HepG2 (cell line): ENCODE measurements around the gene STPG2. TPM values are rescaled to one million over a fixed set of nuclear protein-coding genes. Genes with fewer than 3 reads are reported as not detected.

ENCODE experiments used
- ATAC-seq: fragments of 200-7000 bp; cut with Tn5 transposase; 3 replicates; pipeline ENCODE4 v1.9.1; 2020; ENCODE audit warnings: mild to moderate bottlenecking, moderate library complexity
- BruUV-seq: library from RNA; stranded (reverse); fragments of 400-500 nt; replicated peaks from 2 replicates; lab custom pipeline; 2021; lab: Mats Ljungman, UMichigan
- CTCF ChIA-PET: fragments of 300-600 bp; formaldehyde crosslinking; extraction: SDS; loops from one replicate; lab custom pipeline; 2021; ENCODE audit warnings: low total read pairs, inconsistent platforms, low intra/inter-chr PET ratio; lab: Yijun Ruan, JAX
- POLR2A ChIA-PET: fragments of 350-600 bp; sonication (Branson Sonifier 250); formaldehyde crosslinking; loops from one replicate; lab custom pipeline; 2020; ENCODE audit warnings: antibody characterized with exemption, inconsistent platforms; lab: Yijun Ruan, JAX
- DNase-seq: peaks from one replicate; pipeline ENCODE4 v3.0.0-alpha.2; 2015; ENCODE audit warnings: low spot score
- FAIRE-seq: peaks from 3 replicates; lab custom pipeline; 2011; peaks lifted over from hg19 to GRCh38; lab: Jason Lieb, UNC
- H2AFZ ChIP-seq: one replicate; pipeline ENCODE4 v1.6.1; 2011; ENCODE audit warnings: low read length, inconsistent platforms
- H3K27ac ChIP-seq: fragments of 300-600 bp; 3 replicates; pipeline ENCODE4 v1.8.0; 2011; ENCODE audit warnings: mixed run types, mild to moderate bottlenecking, mixed read lengths, low read length, inconsistent platforms; ENCODE audit not compliant: insufficient read depth; ENCODE audit errors: extremely low read length
- H3K27me3 ChIP-seq, 2 experiments: fragments of 200-600 bp in 1 of 2; 2 replicates in 1 of 2; 3 replicates in 1 of 2; pipeline versions ENCODE4 v1.6.0 to v1.8.0; 2011; ENCODE audit warnings: low read length in 2 of 2, mild to moderate bottlenecking in 2 of 2, moderate library complexity in 2 of 2, inconsistent platforms in 1 of 2; ENCODE audit not compliant: insufficient read depth in 2 of 2, control insufficient read depth in 1 of 2
- H3K36me3 ChIP-seq, 2 experiments: fragments of 200-600 bp in 1 of 2; replicated peaks in 1 of 2; 2 replicates in 1 of 2; 3 replicates in 1 of 2; pipeline versions ENCODE4 v1.5.1 to v1.8.0; 2011; ENCODE audit warnings: low read length in 2 of 2, inconsistent platforms in 1 of 2; ENCODE audit not compliant: insufficient read depth in 2 of 2, control insufficient read depth in 1 of 2
- H3K4me1 ChIP-seq: 2 replicates; pipeline ENCODE4 v1.5.1; 2012; ENCODE audit warnings: low read length, inconsistent platforms; ENCODE audit not compliant: insufficient read depth
- H3K4me2 ChIP-seq: 2 replicates; pipeline ENCODE4 v1.6.0; 2011; ENCODE audit warnings: low read depth, low read length, inconsistent platforms
- H3K4me3 ChIP-seq, 3 experiments: fragments of 200-600 bp in 1 of 3; sonication (generic), shearing (Covaris generic) in 1 of 3; replicated peaks in 1 of 3; 2 replicates each; pipeline ENCODE4 v1.5.1; 2011 to 2016; ENCODE audit warnings: low read length in 3 of 3, inconsistent platforms in 2 of 3, low read depth in 2 of 3, mild to moderate bottlenecking in 2 of 3, control low read depth in 1 of 3, mixed read lengths in 1 of 3; ENCODE audit not compliant: insufficient read depth in 1 of 3
- H3K79me2 ChIP-seq: one replicate; pipeline ENCODE4 v1.6.1; 2011; ENCODE audit warnings: low read length, inconsistent platforms; ENCODE audit not compliant: insufficient read depth
- H3K9ac ChIP-seq: 2 replicates; pipeline ENCODE4 v1.6.0; 2011; ENCODE audit warnings: mild to moderate bottlenecking, low read depth, low read length, inconsistent platforms; ENCODE audit not compliant: insufficient read depth
- H3K9me3 ChIP-seq: 2 replicates; pipeline ENCODE4 v1.5.1; 2012; ENCODE audit warnings: mild to moderate bottlenecking, low read length
- H4K20me1 ChIP-seq: 2 replicates; pipeline ENCODE4 v1.6.0; 2011; ENCODE audit warnings: inconsistent platforms, mild to moderate bottlenecking, low read length, moderate library complexity; ENCODE audit not compliant: insufficient read depth
- AKAP8 ChIP-seq: sonication (generic); formaldehyde crosslinking; IDR thresholded peaks from 2 replicates; pipeline ENCODE4 v1.5.1; 2020; ENCODE audit warnings: mild to moderate bottlenecking, missing genetic modification reagents
- ESRRA ChIP-seq: sonication (generic); formaldehyde crosslinking; IDR thresholded peaks from 2 replicates; pipeline ENCODE4 v1.5.1; 2020; ENCODE audit warnings: mild to moderate bottlenecking, low read depth, missing genetic modification reagents
- GABPB1 ChIP-seq: IDR thresholded peaks from 2 replicates; pipeline ENCODE4 v1.6.1; 2016; ENCODE audit warnings: mild to moderate bottlenecking, missing genetic modification reagents, moderate library complexity, missing compliant biosample characterization
- KAT7 ChIP-seq: IDR thresholded peaks from 2 replicates; pipeline ENCODE4 v1.6.1; 2018; ENCODE audit warnings: borderline replicate concordance, missing compliant biosample characterization
- NBN ChIP-seq: fragments of 450-650 bp; conservative IDR thresholded peaks from 2 replicates; pipeline ENCODE4 v1.6.1; 2017
- ZNF335 ChIP-seq: sonication (generic); formaldehyde crosslinking; IDR thresholded peaks from 2 replicates; pipeline ENCODE4 v1.4.0; 2020; ENCODE audit warnings: missing genetic modification reagents
- ZNF451 ChIP-seq: sonication (generic); formaldehyde crosslinking; IDR thresholded peaks from 2 replicates; pipeline ENCODE4 v1.5.0; 2020; ENCODE audit warnings: mild to moderate bottlenecking, missing genetic modification reagents
- ZNF501 ChIP-seq: sonication (generic); formaldehyde crosslinking; IDR thresholded peaks from 2 replicates; pipeline ENCODE4 v1.5.1; 2020; ENCODE audit warnings: mild to moderate bottlenecking, moderate library complexity, missing genetic modification reagents
- WGBS: methylation state at CpG from one replicate; pipeline ENCODE4 v1.1.6; 2017; ENCODE audit warnings: low lambda C conversion rate; 5-methylcytosine and 5-hydroxymethylcytosine counted together
- in situ Hi-C: cut with HindIII; loops from 2 replicates; pipeline ENCODE4 v1.10.0; 2017; ENCODE audit warnings: low pct_unique_long_range_greater_than_20kb; ENCODE audit not compliant: extremely low pct_ligation_motif_present
- intact Hi-C: fragments of 100-400 bp; cut with micrococcal nuclease; formaldehyde crosslinking; loops from one replicate; pipeline ENCODE4 v1.10.0; 2022; ENCODE audit not compliant: unreplicated experiment
- polyA plus RNA-seq, 8 experiments: library from polyadenylated mRNA; depleted of rRNA in 3 of 8; stranded (reverse) in 7 of 8; unstranded in 1 of 8; fragments of >200 nt; fragmentation: Illumina TruSeq in 4 of 8; extraction: Trizol in 4 of 8; gene quantifications; 2 replicates each; pipeline versions ENCODE4 v1.2.1 to v1.2.3, GENCODE V29; 2011 to 2016; ENCODE audit warnings: low read depth in 4 of 8, missing spikeins in 1 of 8, mixed read lengths in 1 of 8; ENCODE audit not compliant: insufficient read depth in 1 of 8
- total RNA-seq, 5 experiments: library from RNA; depleted of rRNA; stranded (reverse); fragments of >200 nt; fragmentation: Illumina TruSeq; extraction: Trizol; gene quantifications; 2 replicates each; pipeline ENCODE4 v1.2.3, GENCODE V29; 2016; ENCODE audit warnings: low read depth in 1 of 5
- TF ChIP-seq, protein P1 (sequence below): fragments of 450-650 bp; IDR thresholded peaks from 2 replicates; pipeline ENCODE4 v1.6.1; 2016
- TF ChIP-seq, protein P2 (sequence below), 2 experiments: fragments of 450-650 bp in 1 of 2; sonication (generic) in 1 of 2; formaldehyde crosslinking in 1 of 2; IDR thresholded peaks; 2 replicates each; pipeline versions ENCODE4 v1.6.1 to v1.8.0; 2016 to 2022; ENCODE audit warnings: antibody characterized with exemption in 1 of 2, mild to moderate bottlenecking in 1 of 2, missing genetic modification reagents in 1 of 2

The STPG2 gene
- total and polyA plus RNA-seq, 2 of the 13 experiments (the other 11 are each of a cell fraction or from before 2014, with no cell fraction given) = 0.07 TPM; not detected in 1

DNA sequence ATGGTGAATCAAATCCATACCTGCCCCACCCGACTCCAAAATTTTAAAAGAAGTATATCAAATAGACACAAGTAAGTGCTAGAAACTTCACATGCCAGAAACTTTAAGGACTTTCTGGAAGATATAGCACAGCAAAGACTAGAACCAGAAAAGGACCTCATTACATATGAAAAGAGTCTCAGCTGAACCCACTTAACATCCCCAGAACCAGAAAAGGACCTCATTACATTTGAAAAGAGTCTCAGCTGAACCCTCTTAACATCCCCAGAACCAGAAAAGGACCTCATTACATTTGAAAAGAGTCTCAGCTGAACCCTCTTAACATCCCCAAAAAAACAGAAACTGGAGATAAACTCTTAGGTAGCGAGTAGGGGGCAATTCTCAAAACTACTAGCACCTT lies 32.3 kb downstream of the STPG2 start (continued):
- TF ChIP-seq ZNF451 (no peak), ZNF501 (CRISPR knock-in tag) (no peak), ZNF335 (no peak), NBN (no peak), KAT7 (CRISPR knock-in tag) (no peak), AKAP8 (no peak)

DNA sequence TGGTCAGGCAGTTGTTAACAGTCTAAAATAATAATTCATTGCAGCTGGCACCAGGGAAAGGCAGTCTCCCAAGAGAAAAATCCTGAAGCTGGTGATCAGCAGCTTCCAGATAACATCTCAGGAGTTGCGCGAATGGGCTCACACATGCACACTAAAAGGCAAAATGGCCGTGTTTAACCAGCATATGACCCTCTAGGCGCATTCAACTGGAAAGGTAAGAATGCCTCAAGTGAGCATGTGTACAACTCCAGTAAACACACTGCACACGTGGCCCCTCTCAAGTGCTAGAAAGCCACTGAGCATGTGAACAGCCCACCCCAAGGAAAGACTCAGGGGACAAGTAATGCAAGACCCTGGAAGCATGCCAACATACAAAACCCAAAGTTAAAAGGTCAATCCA lies 33.1 kb downstream of the STPG2 start:
- POLR2A ChIA-PET = no interaction called here
- no peak overlapping the region for H3K4me3 ChIP-seq
- no peak for ATAC-seq

More for the DNA sequence above, 33.1 kb downstream of the STPG2 start:
- Histone ChIP-seq H3K9ac (no peak overlapping the region), H3K4me2 (no peak overlapping the region), H3K36me3 (no peaks in the 10 kb centered on the region), H3K9me3 (no peaks in the 10 kb centered on the region), H2AFZ (no peak overlapping the region), H3K4me1 (no peaks in the 10 kb centered on the region), H3K79me2 (no peaks in the 10 kb centered on the region), H3K27ac (no peak overlapping the region), H4K20me1 (no peaks in the 10 kb centered on the region), H3K27me3 (no peaks in the 10 kb centered on the region)
- FAIRE-seq (no peak), DNase-seq (no peak)
- no TSS peak for BruUV-seq
- intact Hi-C loops = no loop called here
- WGBS = 33% methylated on average over 5 of the region's 5 CpGs
- TF ChIP-seq GABPB1 (CRISPR knock-in tag) (no peak), ESRRA (CRISPR knock-in tag) (no peak)
- TF ChIP-seq, protein P1, sequence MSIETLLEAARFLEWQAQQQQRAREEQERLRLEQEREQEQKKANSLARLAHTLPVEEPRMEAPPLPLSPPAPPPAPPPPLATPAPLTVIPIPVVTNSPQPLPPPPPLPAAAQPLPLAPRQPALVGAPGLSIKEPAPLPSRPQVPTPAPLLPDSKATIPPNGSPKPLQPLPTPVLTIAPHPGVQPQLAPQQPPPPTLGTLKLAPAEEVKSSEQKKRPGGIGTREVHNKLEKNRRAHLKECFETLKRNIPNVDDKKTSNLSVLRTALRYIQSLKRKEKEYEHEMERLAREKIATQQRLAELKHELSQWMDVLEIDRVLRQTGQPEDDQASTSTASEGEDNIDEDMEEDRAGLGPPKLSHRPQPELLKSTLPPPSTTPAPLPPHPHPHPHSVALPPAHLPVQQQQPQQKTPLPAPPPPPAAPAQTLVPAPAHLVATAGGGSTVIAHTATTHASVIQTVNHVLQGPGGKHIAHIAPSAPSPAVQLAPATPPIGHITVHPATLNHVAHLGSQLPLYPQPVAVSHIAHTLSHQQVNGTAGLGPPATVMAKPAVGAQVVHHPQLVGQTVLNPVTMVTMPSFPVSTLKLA = peak; percentile 53; the same call in 1 of the 2 replicates
- TF ChIP-seq, protein P2, sequence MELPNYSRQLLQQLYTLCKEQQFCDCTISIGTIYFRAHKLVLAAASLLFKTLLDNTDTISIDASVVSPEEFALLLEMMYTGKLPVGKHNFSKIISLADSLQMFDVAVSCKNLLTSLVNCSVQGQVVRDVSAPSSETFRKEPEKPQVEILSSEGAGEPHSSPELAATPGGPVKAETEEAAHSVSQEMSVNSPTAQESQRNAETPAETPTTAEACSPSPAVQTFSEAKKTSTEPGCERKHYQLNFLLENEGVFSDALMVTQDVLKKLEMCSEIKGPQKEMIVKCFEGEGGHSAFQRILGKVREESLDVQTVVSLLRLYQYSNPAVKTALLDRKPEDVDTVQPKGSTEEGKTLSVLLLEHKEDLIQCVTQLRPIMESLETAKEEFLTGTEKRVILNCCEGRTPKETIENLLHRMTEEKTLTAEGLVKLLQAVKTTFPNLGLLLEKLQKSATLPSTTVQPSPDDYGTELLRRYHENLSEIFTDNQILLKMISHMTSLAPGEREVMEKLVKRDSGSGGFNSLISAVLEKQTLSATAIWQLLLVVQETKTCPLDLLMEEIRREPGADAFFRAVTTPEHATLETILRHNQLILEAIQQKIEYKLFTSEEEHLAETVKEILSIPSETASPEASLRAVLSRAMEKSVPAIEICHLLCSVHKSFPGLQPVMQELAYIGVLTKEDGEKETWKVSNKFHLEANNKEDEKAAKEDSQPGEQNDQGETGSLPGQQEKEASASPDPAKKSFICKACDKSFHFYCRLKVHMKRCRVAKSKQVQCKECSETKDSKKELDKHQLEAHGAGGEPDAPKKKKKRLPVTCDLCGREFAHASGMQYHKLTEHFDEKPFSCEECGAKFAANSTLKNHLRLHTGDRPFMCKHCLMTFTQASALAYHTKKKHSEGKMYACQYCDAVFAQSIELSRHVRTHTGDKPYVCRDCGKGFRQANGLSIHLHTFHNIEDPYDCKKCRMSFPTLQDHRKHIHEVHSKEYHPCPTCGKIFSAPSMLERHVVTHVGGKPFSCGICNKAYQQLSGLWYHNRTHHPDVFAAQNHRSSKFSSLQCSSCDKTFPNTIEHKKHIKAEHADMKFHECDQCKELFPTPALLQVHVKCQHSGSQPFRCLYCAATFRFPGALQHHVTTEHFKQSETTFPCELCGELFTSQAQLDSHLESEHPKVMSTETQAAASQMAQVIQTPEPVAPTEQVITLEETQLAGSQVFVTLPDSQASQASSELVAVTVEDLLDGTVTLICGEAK (IDR thresholded peaks at IDR 0.05) = no peak
- TF ChIP-seq, protein P2 (CRISPR knock-in tag; IDR thresholded peaks at IDR 0.05) = no peak
- in situ Hi-C loops = no loop called here
- CTCF ChIA-PET = no interaction called here
